ENCODE measurements around the gene TTC7B. TPM values are rescaled to one million over a fixed set of nuclear protein-coding genes. Genes with fewer than 3 reads are reported as not detected.

Gene TTC7B
- total and polyA plus RNA-seq, 2 experiments from 2014 or later = 7.9 to 28.6 TPM

DNA sequence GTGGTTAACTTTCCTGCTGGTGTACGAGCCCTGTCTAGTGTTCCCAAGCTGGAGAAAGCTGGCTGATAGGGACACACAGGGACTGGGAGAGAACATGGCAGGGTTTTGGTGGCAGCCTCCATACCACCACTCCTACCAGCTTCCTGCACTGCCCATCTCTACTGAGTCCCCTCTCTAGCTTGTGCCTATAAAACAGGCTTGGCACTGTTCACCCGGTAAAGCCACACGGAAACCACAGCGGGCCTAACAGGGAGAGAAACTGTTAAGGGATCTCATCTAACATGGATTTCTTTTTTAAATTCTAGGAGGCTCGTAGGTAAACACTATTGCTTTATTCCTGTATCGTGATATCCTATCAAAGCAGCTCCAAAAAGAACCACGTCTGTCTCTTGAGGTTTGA is 204.7 kb downstream of the TTC7B start:
- Histone ChIP-seq H3K4me1 (ENCODE audit: insufficient read depth) (peaks cover 21% of the 10 kb centered on the region), H3K27me3 (ENCODE audit: insufficient read depth) (no peaks in the 10 kb centered on the region), H3K4me3 (no peak overlapping the region), H3F3A (replicated peaks; ENCODE audit: low read depth) (no peaks in the 10 kb centered on the region), H3K36me3 (ENCODE audit: insufficient read depth) (no peaks in the 10 kb centered on the region), H3K79me2 (replicated peaks; ENCODE audit: insufficient read depth) (no peaks in the 10 kb centered on the region), H3K27ac (ENCODE audit: low read depth) (no peak overlapping the region), H3K4me2 (no peak overlapping the region), H4K20me1 (replicated peaks; ENCODE audit: insufficient read depth) (no peaks in the 10 kb centered on the region), H2AFZ (no peak overlapping the region), H3K9me2 (ENCODE audit: insufficient read depth) (no peaks in the 10 kb centered on the region)
- H3K4me1 Mint-ChIP-seq = peaks cover 38% of the 10 kb centered on the region
- no peaks in the 10 kb centered on the region for H3K9me3 Mint-ChIP-seq
- H3K27ac Mint-ChIP-seq = no peak overlapping the region
- DNase-seq (ENCODE audit: low spot score) = no peak
- H3K4me3 Mint-ChIP-seq = no peak overlapping the region
- ATAC-seq = no peak
- TF ChIP-seq STAT1 (IDR thresholded peaks at IDR 0.05; ENCODE audit: unreplicated experiment) (no peak), JUNB (IDR thresholded peaks at IDR 0.05; ENCODE audit: unreplicated experiment) (no peak), CTCF (conservative IDR thresholded peaks at IDR 0.05; ENCODE audit: low read depth in 2 of 2) (no peak), EZH2 (IDR thresholded peaks at IDR 0.05; ENCODE audit: low read depth, unreplicated experiment) (no peak), ZNF331 (CRISPR knock-in tag; IDR thresholded peaks at IDR 0.05; ENCODE audit: low read depth) (no peak), REST (IDR thresholded peaks at IDR 0.05; ENCODE audit: unreplicated experiment) (no peak), ZNF114 (CRISPR knock-in tag; IDR thresholded peaks at IDR 0.05) (no peak), POLR2AphosphoS5 (IDR thresholded peaks at IDR 0.05; ENCODE audit: low read depth) (no peak), CREB1 (CRISPR knock-in tag; IDR thresholded peaks at IDR 0.05; ENCODE audit: low read depth) (no peak)
- TF ChIP-seq, protein P1, sequence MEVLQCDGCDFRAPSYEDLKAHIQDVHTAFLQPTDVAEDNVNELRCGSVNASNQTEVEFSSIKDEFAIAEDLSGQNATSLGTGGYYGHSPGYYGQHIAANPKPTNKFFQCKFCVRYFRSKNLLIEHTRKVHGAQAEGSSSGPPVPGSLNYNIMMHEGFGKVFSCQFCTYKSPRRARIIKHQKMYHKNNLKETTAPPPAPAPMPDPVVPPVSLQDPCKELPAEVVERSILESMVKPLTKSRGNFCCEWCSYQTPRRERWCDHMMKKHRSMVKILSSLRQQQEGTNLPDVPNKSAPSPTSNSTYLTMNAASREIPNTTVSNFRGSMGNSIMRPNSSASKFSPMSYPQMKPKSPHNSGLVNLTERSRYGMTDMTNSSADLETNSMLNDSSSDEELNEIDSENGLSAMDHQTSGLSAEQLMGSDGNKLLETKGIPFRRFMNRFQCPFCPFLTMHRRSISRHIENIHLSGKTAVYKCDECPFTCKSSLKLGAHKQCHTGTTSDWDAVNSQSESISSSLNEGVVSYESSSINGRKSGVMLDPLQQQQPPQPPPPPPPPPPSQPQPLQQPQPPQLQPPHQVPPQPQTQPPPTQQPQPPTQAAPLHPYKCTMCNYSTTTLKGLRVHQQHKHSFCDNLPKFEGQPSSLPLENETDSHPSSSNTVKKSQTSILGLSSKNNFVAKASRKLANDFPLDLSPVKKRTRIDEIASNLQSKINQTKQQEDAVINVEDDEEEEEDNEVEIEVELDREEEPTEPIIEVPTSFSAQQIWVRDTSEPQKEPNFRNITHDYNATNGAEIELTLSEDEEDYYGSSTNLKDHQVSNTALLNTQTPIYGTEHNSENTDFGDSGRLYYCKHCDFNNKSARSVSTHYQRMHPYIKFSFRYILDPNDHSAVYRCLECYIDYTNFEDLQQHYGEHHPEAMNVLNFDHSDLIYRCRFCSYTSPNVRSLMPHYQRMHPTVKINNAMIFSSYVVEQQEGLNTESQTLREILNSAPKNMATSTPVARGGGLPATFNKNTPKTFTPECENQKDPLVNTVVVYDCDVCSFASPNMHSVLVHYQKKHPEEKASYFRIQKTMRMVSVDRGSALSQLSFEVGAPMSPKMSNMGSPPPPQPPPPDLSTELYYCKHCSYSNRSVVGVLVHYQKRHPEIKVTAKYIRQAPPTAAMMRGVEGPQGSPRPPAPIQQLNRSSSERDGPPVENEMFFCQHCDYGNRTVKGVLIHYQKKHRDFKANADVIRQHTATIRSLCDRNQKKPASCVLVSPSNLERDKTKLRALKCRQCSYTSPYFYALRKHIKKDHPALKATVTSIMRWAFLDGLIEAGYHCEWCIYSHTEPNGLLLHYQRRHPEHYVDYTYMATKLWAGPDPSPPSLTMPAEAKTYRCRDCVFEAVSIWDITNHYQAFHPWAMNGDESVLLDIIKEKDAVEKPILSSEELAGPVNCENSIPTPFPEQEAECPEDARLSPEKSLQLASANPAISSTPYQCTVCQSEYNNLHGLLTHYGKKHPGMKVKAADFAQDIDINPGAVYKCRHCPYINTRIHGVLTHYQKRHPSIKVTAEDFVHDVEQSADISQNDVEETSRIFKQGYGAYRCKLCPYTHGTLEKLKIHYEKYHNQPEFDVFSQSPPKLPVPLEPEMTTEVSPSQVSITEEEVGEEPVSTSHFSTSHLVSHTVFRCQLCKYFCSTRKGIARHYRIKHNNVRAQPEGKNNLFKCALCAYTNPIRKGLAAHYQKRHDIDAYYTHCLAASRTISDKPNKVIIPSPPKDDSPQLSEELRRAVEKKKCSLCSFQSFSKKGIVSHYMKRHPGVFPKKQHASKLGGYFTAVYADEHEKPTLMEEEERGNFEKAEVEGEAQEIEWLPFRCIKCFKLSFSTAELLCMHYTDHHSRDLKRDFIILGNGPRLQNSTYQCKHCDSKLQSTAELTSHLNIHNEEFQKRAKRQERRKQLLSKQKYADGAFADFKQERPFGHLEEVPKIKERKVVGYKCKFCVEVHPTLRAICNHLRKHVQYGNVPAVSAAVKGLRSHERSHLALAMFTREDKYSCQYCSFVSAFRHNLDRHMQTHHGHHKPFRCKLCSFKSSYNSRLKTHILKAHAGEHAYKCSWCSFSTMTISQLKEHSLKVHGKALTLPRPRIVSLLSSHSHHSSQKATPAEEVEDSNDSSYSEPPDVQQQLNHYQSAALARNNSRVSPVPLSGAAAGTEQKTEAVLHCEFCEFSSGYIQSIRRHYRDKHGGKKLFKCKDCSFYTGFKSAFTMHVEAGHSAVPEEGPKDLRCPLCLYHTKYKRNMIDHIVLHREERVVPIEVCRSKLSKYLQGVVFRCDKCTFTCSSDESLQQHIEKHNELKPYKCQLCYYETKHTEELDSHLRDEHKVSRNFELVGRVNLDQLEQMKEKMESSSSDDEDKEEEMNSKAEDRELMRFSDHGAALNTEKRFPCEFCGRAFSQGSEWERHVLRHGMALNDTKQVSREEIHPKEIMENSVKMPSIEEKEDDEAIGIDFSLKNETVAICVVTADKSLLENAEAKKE (CRISPR knock-in tag; IDR thresholded peaks at IDR 0.05) = no peak
- TF ChIP-seq, protein P2, sequence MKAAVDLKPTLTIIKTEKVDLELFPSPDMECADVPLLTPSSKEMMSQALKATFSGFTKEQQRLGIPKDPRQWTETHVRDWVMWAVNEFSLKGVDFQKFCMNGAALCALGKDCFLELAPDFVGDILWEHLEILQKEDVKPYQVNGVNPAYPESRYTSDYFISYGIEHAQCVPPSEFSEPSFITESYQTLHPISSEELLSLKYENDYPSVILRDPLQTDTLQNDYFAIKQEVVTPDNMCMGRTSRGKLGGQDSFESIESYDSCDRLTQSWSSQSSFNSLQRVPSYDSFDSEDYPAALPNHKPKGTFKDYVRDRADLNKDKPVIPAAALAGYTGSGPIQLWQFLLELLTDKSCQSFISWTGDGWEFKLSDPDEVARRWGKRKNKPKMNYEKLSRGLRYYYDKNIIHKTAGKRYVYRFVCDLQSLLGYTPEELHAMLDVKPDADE (IDR thresholded peaks at IDR 0.05) = no peak
- H3K36me3 Mint-ChIP-seq (ENCODE audit: low read depth) = no peaks in the 10 kb centered on the region
- peaks cover 5% of the 10 kb centered on the region for H3K27me3 Mint-ChIP-seq (ENCODE audit: insufficient read depth, low read depth, poor library complexity)

All from GM23338 (cell line).